Urinary bladder (tissue), 4 donors: ENCODE data around the gene FXYD6. TPM values are rescaled to one million over a fixed set of nuclear protein-coding genes. Genes with fewer than 3 reads are reported as not detected.

Experiments
- DNase-seq: peaks from one replicate; pipeline ENCODE4 v3.0.0-alpha.2; 2015; ENCODE audit errors: extremely low spot score
- H3K27ac ChIP-seq: one replicate; pipeline ENCODE4 v1.5.1; 2013; ENCODE audit warnings: low read depth, mild to moderate bottlenecking, moderate library complexity
- H3K36me3 ChIP-seq: one replicate; pipeline ENCODE4 v1.6.1; 2013; ENCODE audit warnings: mild to moderate bottlenecking, moderate library complexity; ENCODE audit not compliant: insufficient read depth
- H3K4me1 ChIP-seq: one replicate; pipeline ENCODE4 v1.6.1; 2013; ENCODE audit warnings: mild to moderate bottlenecking, moderate library complexity; ENCODE audit not compliant: insufficient read depth
- H3K4me3 ChIP-seq: one replicate; pipeline ENCODE4 v1.5.1; 2013; ENCODE audit warnings: low read depth, low read length
- WGBS: extraction: QIAGEN DNeasy Blood & Tissue Kit; methylation state at CpG from one replicate; pipeline ENCODE4 v1.1.7; 2013; 5-methylcytosine and 5-hydroxymethylcytosine counted together
- polyA plus RNA-seq: library from polyadenylated mRNA; stranded (reverse); fragments of 200-250 nt; gene quantifications from one replicate; pipeline ENCODE4 v1.2.3, GENCODE V29; 2013
- total RNA-seq: library from RNA; depleted of rRNA; stranded (reverse); fragments of >200 nt; gene quantifications from one replicate; pipeline ENCODE4 v1.2.3, GENCODE V29; 2014
- donor health status: healthy with polysubstance abuse.
- donor health status: healthy.

The FXYD6 gene
- total and polyA plus RNA-seq, 2 donors, result 56.2 to 373 TPM

GRCh38 chr11:117915672-117916235 is 39.3 kb upstream of the FXYD6 start:
- Histone ChIP-seq H3K4me1 (no peaks in the 10 kb centered on the region), H3K4me3 (no peak overlapping the region), H3K36me3 (no peaks in the 10 kb centered on the region), H3K27ac (no peak overlapping the region)
- DNase-seq, result no peak
- WGBS, result 90% methylated on average over 9 of the region's 9 CpGs

- no peaks in the 10 kb centered on the region for H3K4me1 ChIP-seq
- H3K4me3 ChIP-seq, result no peak overlapping the region
- H3K27ac ChIP-seq, result no peak overlapping the region
- 65% methylated on average over 10 of the region's 10 CpGs for WGBS
- no peaks in the 10 kb centered on the region for H3K36me3 ChIP-seq
- DNase-seq, result no peak
Observed at GRCh38 chr11:117914991-117915618, 38.6 kb upstream of the FXYD6 start.

GRCh38 chr11:117914398-117914761 is 37.9 kb upstream of the FXYD6 start:
- Histone ChIP-seq H3K4me1 (no peaks in the 10 kb centered on the region), H3K36me3 (no peaks in the 10 kb centered on the region), H3K27ac (no peak overlapping the region), H3K4me3 (no peak overlapping the region)
- 93% methylated on average over 5 of the region's 5 CpGs for WGBS
- no peak for DNase-seq

DNA sequence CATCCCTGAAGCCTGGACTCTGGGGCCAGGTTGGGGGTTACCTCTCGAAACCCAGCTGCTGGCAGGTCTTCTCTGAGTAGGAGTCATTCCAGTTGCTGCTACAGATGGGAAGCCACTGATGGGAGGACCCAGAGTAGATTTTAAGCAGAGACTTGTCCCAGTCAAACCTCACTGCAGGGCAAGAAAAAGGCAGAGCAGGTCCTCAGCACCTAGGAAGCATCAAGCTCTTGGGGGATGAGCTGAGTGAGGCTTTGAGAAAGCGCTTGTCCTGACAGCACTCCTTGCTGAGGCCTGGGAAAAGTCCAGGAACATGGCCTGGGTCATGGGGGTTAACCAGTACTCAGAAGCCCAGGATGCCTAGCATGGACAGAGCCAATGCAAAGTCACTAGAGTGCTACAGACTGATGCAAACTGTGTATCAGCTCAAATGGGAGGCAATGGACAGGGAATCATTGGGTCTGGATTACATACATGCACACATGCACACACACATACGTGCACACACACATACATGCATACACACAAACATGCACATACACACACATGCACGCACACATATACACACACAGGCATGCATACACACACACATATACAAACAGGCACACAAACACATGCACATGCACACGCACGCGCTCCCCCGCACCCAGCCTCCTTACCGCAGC is 37.4 kb upstream of the FXYD6 start:
- H3K27ac ChIP-seq, result no peak overlapping the region
- 95% methylated on average over 9 of the region's 9 CpGs for WGBS
- H3K4me3 ChIP-seq, result no peak overlapping the region
- no peaks in the 10 kb centered on the region for H3K36me3 ChIP-seq
- DNase-seq, result no peak
- no peaks in the 10 kb centered on the region for H3K4me1 ChIP-seq

DNA sequence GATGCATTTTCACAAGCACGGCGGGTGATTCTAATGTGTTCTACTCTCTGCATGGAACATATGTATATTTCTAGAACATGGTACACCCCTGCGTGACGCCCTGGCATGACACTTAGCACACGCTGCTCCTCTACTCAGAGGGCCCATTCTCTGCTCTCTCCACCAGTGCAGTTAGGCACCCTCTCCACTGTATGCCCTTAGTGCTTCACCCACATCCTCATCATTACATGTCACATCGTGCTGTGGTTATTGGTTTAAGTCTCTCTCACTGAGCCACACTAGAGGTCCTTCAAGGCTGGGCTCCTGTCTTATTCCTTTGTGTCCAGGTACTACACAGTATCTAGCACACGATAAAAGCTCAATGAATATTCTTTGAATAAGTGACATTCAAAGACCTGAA is 36.0 kb upstream of the FXYD6 start:
- WGBS, result 95% methylated on average over 7 of the region's 7 CpGs
- DNase-seq, result no peak
- no peak overlapping the region for H3K27ac ChIP-seq
- no peaks in the 10 kb centered on the region for H3K4me1 ChIP-seq
- H3K4me3 ChIP-seq, result no peak overlapping the region
- H3K36me3 ChIP-seq, result no peaks in the 10 kb centered on the region

DNA sequence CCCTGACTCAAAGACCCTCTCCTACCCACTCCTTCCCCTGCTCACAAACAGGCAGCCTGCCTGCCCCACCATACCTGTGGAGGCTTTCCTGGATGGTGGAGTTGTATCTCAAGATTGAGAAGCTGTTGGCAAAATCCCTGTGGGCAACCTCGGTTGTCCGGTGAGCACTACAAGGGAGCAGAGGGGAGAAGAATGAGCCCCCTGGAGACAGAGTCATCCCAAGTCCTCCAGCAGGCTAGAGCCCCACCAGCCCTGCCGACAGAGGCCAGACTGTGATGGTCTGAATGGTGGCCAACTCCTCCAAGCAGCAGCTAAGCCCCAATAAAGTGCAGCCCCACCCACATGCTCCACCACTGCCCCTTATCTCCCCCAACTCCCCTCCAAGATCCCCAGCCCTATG is 35.2 kb upstream of the FXYD6 start:
- H3K4me1 ChIP-seq, result no peaks in the 10 kb centered on the region
- WGBS, result 72% methylated on average over 3 of the region's 3 CpGs
- H3K4me3 ChIP-seq, result no peak overlapping the region
- no peak overlapping the region for H3K27ac ChIP-seq
- DNase-seq, result no peak
- H3K36me3 ChIP-seq, result no peaks in the 10 kb centered on the region

DNA sequence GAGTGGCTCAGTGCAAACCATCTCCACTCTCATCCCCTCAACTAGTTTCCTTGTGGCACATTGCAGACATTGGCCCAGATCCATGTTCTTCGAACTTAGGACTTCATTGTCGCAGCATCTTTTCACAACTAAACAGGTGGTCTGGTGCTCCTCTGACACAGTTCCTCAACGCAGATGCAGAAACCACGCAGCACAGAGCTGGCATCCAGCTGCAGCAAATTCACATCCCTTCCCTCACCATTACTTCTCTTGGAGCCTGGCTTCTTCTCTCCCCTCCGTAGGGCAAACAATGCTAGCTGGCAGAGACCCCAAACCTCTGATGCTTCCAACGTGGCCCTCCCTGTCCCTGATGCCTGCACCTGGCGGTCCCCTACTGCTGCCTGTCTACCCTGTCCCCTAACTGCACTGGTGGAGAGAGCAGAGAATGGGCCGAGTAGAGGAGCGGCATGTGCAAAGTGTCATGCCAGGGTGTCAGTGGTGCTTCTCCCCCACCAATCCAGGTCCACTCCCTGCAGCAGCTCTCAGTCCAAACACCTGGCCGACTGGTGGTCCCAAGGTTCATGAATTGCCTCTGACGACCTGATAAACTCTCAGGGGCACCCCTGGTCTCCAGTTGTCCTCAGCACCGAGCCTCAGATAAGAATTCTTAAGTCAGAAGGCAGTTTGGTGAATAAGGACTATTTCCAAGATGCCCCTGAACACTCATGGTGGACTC is 34.6 kb upstream of the FXYD6 start:
- no peak for DNase-seq
- H3K36me3 ChIP-seq, result no peaks in the 10 kb centered on the region
- 76% methylated on average over 12 of the region's 12 CpGs for whole genome bisulfite sequencing
- H3K4me1 ChIP-seq, result no peaks in the 10 kb centered on the region
- H3K27ac ChIP-seq, result no peak overlapping the region
- no peak overlapping the region for H3K4me3 ChIP-seq

DNA sequence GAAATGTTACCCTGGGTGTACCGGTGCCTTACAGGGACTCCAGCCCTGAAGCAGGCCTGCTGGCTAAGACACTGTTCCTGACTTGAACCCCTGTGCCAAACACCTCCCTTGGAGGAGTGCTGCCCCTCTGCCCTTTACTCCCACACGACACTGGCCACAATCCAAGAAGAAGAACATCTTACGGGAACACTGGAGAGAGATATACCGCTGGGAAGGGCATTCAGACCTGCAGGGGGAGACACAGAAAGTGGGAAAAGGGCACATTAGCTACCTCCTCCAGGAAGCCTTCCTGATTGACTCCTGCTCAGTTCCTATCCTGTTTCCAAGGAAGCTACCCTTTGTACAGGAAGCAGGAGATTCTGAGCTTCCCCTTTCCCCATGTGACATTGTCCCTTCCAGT is 34.1 kb upstream of the FXYD6 start:
- Histone ChIP-seq H3K4me3 (no peak overlapping the region), H3K4me1 (no peaks in the 10 kb centered on the region), H3K36me3 (no peaks in the 10 kb centered on the region), H3K27ac (no peak overlapping the region)
- no peak for DNase-seq
- WGBS, result 75% methylated on average over 4 of the region's 4 CpGs

- no peak for DNase-seq
- 95% methylated on average over 20 of the region's 20 CpGs for WGBS
- no peaks in the 10 kb centered on the region for H3K36me3 ChIP-seq
Observed at GRCh38 chr11:117909611-117910382, 33.3 kb upstream of the FXYD6 start.

GRCh38 chr11:117908959-117909610 is 32.6 kb upstream of the FXYD6 start:
- Histone ChIP-seq H3K36me3 (no peaks in the 10 kb centered on the region), H3K27ac (no peak overlapping the region), H3K4me3 (no peak overlapping the region), H3K4me1 (no peaks in the 10 kb centered on the region)
- 86% methylated on average over 4 of the region's 4 CpGs for WGBS
- DNase-seq, result no peak

More at GRCh38 chr11:117909611-117910382, 33.3 kb upstream of the FXYD6 start:
- no peaks in the 10 kb centered on the region for H3K4me1 ChIP-seq
- H3K4me3 ChIP-seq, result no peak overlapping the region
- no peak overlapping the region for H3K27ac ChIP-seq

- no peak overlapping the region for H3K4me3 ChIP-seq
- H3K4me1 ChIP-seq, result no peaks in the 10 kb centered on the region
- 91% methylated on average over 17 of the region's 17 CpGs for WGBS
- no peaks in the 10 kb centered on the region for H3K36me3 ChIP-seq
- H3K27ac ChIP-seq, result no peak overlapping the region
- DNase-seq, result no peak
Observed at GRCh38 chr11:117908109-117908895, 31.8 kb upstream of the FXYD6 start.

DNA sequence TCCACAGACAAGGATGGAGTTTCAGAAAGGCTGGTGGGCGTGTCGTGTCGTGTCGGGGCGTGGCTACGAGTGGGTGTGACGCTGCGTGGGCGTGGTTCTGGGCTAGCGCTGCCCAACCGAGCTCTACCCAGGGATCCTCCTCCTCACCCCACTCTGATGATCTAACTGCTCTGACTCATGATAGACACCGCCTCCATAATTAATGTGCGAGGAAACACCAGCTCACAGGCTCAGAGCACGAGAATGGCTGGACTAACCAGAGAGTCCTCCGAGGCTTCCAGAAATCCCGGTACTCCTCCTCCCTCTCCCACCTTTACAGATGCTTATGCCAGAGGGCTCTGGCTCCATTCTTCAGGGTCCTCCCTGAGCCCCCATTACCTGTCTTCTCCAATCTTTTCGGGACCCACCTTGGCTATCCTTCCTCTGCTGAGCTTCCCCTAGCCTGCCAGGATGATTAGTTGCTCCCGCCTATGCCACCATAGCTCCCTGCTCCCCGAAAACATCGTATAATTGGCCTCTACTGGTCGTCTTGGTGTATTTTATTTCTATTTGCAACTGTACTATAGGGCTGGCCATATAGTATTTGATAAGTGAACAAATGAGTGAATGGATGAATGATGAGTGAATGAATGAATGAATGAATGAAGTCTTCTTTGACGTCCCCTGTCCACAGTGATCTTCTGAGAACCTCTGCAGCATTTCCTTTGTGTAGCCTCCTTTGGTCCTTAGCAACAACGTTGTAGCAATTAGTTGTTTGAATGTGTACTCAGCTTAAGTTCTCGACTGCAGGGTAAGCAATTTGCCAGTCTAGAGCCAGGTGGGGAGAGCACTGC is 31.0 kb upstream of the FXYD6 start:
- no peak overlapping the region for H3K4me3 ChIP-seq

More for the DNA sequence above, 31.0 kb upstream of the FXYD6 start:
- Histone ChIP-seq H3K27ac (no peak overlapping the region), H3K4me1 (no peaks in the 10 kb centered on the region), H3K36me3 (no peaks in the 10 kb centered on the region)
- peak; percentile 71 for DNase-seq
- WGBS, result 30% methylated on average over 24 of the region's 24 CpGs
